WI38 (cell line): ENCODE results near the gene PRDM13.
A peak's percentile ranks its signal among the peaks of the same experiment; 100 is the strongest.

ENCODE experiments used
- H3K4me3 ChIP-seq: 2 replicates; pipeline ENCODE4 v1.5.1; 2011; ENCODE audit warnings: low read depth, mild to moderate bottlenecking, control low read depth, low read length
- CTCF ChIP-seq: IDR thresholded peaks from 2 replicates; pipeline ENCODE4 v1.5.1; 2012; ENCODE audit warnings: low read depth, mild to moderate bottlenecking, control low read depth, low read length

Gene PRDM13

GRCh38 chr6:99606656-99607415 lies at the start of gene PRDM13:
PRDM13 (plus strand) TSS chr6:99606833; CDS start chr6:99607035, 202 bp downstream.
- no peak within 1 kb of the TSS for H3K4me3 ChIP-seq
- no peak for TF ChIP-seq CTCF

DNA sequence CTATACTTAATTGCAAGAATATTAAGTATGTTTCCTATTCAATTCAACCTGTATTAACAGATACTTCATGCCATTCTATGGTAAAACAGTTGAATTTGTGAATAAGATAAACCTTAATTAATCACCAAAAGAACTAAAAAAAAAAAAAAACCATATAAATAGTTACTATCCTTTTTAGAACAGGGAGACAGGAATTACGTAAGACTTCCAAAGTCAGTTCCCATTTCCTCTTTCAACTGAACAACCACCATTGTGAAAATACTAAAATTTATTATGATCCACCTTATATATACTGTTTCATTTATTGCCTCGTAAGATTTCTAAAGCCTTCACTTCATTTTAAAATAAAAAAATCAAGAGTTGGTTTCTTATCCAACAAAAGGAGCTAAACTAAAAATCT lies 47.6 kb upstream of the PRDM13 start:
- no peak overlapping the region for H3K4me3 ChIP-seq
- TF ChIP-seq CTCF = no peak

- TF ChIP-seq CTCF = no peak
- H3K4me3 ChIP-seq = no peak overlapping the region
These were observed 46.0 kb upstream of the PRDM13 start for GRCh38 chr6:99560668-99561067.

- TF ChIP-seq CTCF = no peak
These were observed 43.4 kb upstream of the PRDM13 start for GRCh38 chr6:99563056-99563723.

DNA sequence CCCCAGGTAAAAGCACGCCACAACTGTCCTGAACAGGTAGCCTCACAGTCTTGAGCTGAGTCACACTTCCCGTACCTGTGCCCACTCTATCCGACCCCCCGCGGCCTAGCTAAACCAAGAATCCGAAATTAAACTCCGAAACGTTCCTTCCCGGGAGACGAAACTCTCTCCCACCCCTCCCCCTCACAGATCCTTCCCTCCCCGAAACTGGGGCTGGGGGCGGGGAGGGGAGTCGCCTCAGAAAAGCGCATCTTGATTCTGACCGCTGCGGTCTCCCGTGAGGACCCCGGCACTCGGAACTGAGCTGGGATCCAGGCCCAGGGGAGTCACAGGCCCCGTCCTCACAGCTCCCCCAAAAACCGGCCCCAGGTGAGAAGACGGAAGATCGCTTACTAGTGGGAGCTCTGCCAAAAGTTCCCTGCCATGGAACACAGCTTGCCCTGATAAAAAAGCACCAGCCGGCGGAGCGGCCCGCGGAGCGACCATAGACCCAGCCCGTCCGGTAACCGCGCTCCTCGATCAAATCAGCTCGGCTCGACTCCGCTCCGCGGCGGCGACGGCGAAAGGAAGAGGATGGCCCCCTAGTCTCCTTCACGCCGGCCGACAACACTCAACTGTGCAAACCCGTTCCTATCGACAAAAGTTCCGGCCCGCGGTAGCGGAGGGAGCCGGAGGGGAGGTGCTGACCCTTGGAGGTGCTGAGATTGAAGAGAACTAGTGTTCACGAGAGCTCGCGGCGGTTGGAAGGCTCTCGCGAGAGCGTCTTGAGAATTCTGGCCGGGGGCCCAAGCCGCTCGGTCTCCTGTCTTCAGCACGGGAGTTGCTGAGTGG lies 38.3 kb upstream of the PRDM13 start, which contains the start of gene CCNC:
TSS of gene CCNC (minus strand) at position 558 of the 831 bp plus-strand sequence. CDS start at position 425, 133 bp downstream.
- TF ChIP-seq CTCF = no peak
- peak within 1 kb of the TSS; percentile 81 for H3K4me3 ChIP-seq

More at GRCh38 chr6:99563056-99563723, 43.4 kb upstream of the PRDM13 start:
- no peak overlapping the region for H3K4me3 ChIP-seq

- TF ChIP-seq CTCF = no peak
These were observed 32.5 kb upstream of the PRDM13 start for GRCh38 chr6:99573980-99574617.

More at GRCh38 chr6:99573980-99574617, 32.5 kb upstream of the PRDM13 start:
- no peak overlapping the region for H3K4me3 ChIP-seq
